Mucosa of rectum (tissue), 2 donors: ENCODE results near the gene ISG20L2.

Experiments
- H3K27ac ChIP-seq, 2 donors: one replicate each; pipeline ENCODE4 v1.7.0; 2013; ENCODE audit warnings: inconsistent platforms in 2 of 2, low read depth in 2 of 2, low read length in 2 of 2
- H3K27me3 ChIP-seq, 2 donors: one replicate each; pipeline ENCODE4 v1.7.0; 2013; ENCODE audit warnings: low read length in 2 of 2; ENCODE audit not compliant: control insufficient read depth in 2 of 2, insufficient read depth in 2 of 2
- H3K36me3 ChIP-seq, 2 donors: one replicate each; pipeline ENCODE4 v1.7.0; 2013; ENCODE audit warnings: low read length in 2 of 2; ENCODE audit not compliant: control insufficient read depth in 2 of 2, insufficient read depth in 2 of 2
- H3K4me1 ChIP-seq, 2 donors: one replicate each; pipeline ENCODE4 v1.7.0; 2013; ENCODE audit warnings: low read length in 2 of 2, mild to moderate bottlenecking in 1 of 2; ENCODE audit not compliant: control insufficient read depth in 2 of 2, insufficient read depth in 2 of 2
- H3K4me3 ChIP-seq, 2 donors: one replicate each; pipeline ENCODE4 v1.7.0; 2013; ENCODE audit warnings: low read length in 2 of 2
- H3K9ac ChIP-seq, 2 donors: one replicate each; pipeline ENCODE4 v1.7.0; 2013; ENCODE audit warnings: low read length in 2 of 2, low read depth in 1 of 2, mild to moderate bottlenecking in 1 of 2
- H3K9me3 ChIP-seq, 2 donors: one replicate each; pipeline ENCODE4 v1.7.0; 2013; ENCODE audit warnings: low read length in 2 of 2; ENCODE audit not compliant: control insufficient read depth in 2 of 2
- donor health status: healthy.
- donor health status: Normal muscosa, but diverticular disease.

Gene ISG20L2

GRCh38 chr1:156741481-156741983 is 13.0 kb upstream of the ISG20L2 start:
- Histone ChIP-seq H3K4me3 (peak overlapping the region; percentile 14 to 71), H3K36me3 (peaks cover 20 to 41% of the 10 kb centered on the region in 2 donors), H3K4me1 (peaks cover 19 to 23% of the 10 kb centered on the region in 2 donors), H3K9me3 (no peaks in the 10 kb centered on the region), H3K27ac (peak overlapping the region; percentile 81 to 92), H3K9ac (peak overlapping the region; percentile 21 to 24), H3K27me3 (no peaks in the 10 kb centered on the region)

- Histone ChIP-seq H3K9ac (peak within 1 kb of the TSS; percentile 64 to 93), H3K36me3 (peaks cover 20 to 44% of the 10 kb centered on the region in 2 donors)
These were observed 12.3 kb upstream of the ISG20L2 start, which contains the start of gene MRPL24 for GRCh38 chr1:156740741-156741480. Gene MRPL24 (minus strand): TSS chr1:156741088. CDS start chr1:156738704, 2,384 bp downstream.

GRCh38 chr1:156740237-156740740 is 11.7 kb upstream of the ISG20L2 start:
- peaks cover 22 to 41% of the 10 kb centered on the region in 2 donors for H3K36me3 ChIP-seq
- H3K4me1 ChIP-seq, result peaks cover 11 to 12% of the 10 kb centered on the region in 2 donors
- H3K27ac ChIP-seq, result peak overlapping the region; percentile 18 to 92
- no peaks in the 10 kb centered on the region for H3K27me3 ChIP-seq
- peak overlapping the region; percentile 64 to 93 for H3K9ac ChIP-seq
- peak overlapping the region; percentile 79 to 97 for H3K4me3 ChIP-seq
- H3K9me3 ChIP-seq, result no peaks in the 10 kb centered on the region

More at GRCh38 chr1:156740741-156741480, 12.3 kb upstream of the ISG20L2 start, which contains the start of gene MRPL24:
- Histone ChIP-seq H3K27me3 (no peaks in the 10 kb centered on the region), H3K4me3 (peak within 1 kb of the TSS; percentile 79 to 97), H3K27ac (peak within 1 kb of the TSS; percentile 81 to 92), H3K9me3 (no peaks in the 10 kb centered on the region), H3K4me1 (peaks cover 14 to 17% of the 10 kb centered on the region in 2 donors)

GRCh38 chr1:156738916-156739315 is 10.3 kb upstream of the ISG20L2 start:
- Histone ChIP-seq H3K9ac (no peak overlapping the region), H3K36me3 (peaks cover 24 to 35% of the 10 kb centered on the region in 2 donors)

GRCh38 chr1:156738407-156738806 is 9.8 kb upstream of the ISG20L2 start:
- H3K4me1 ChIP-seq, result peaks cover 11 to 12% of the 10 kb centered on the region in 2 donors
- no peak overlapping the region for H3K9ac ChIP-seq
- H3K27me3 ChIP-seq, result no peaks in the 10 kb centered on the region
- H3K4me3 ChIP-seq, result no peak overlapping the region
- H3K9me3 ChIP-seq, result no peaks in the 10 kb centered on the region
- no peak overlapping the region for H3K27ac ChIP-seq
- peaks cover 26 to 35% of the 10 kb centered on the region in 2 donors for H3K36me3 ChIP-seq

More at GRCh38 chr1:156738916-156739315, 10.3 kb upstream of the ISG20L2 start:
- Histone ChIP-seq H3K9me3 (no peaks in the 10 kb centered on the region), H3K27ac (no peak overlapping the region), H3K27me3 (no peaks in the 10 kb centered on the region), H3K4me3 (no peak overlapping the region), H3K4me1 (peaks cover 11 to 12% of the 10 kb centered on the region in 2 donors)

- Histone ChIP-seq H3K9me3 (no peaks in the 10 kb centered on the region), H3K27ac (no peak overlapping the region), H3K36me3 (peaks cover 28 to 42% of the 10 kb centered on the region in 2 donors), H3K27me3 (no peaks in the 10 kb centered on the region), H3K9ac (no peak overlapping the region), H3K4me1 (peaks cover under 1 to 3% of the 10 kb centered on the region in 2 donors), H3K4me3 (no peak overlapping the region)
These were observed 5.5 kb upstream of the ISG20L2 start for GRCh38 chr1:156733989-156734584.

- Histone ChIP-seq H3K9ac (peak within 1 kb of the TSS; percentile 95 to 99), H3K36me3 (peaks cover 29 to 34% of the 10 kb centered on the region in 2 donors), H3K27ac (peak within 1 kb of the TSS; percentile 87 to 96), H3K9me3 (no peaks in the 10 kb centered on the region), H3K4me3 (peak within 1 kb of the TSS; percentile 89 to 100), H3K27me3 (no peaks in the 10 kb centered on the region), H3K4me1 (peaks cover 35 to 36% of the 10 kb centered on the region in 2 donors)
These were observed 504 bp downstream of the ISG20L2 start, which contains the start of gene METTL25B for GRCh38 chr1:156727926-156728598. Gene METTL25B (plus strand): TSS chr1:156728469. CDS start chr1:156729105, 636 bp downstream.

GRCh38 chr1:156727492-156727891 is 1.1 kb downstream of the ISG20L2 start:
- H3K9me3 ChIP-seq, result no peaks in the 10 kb centered on the region
- peaks cover 35 to 36% of the 10 kb centered on the region in 2 donors for H3K4me1 ChIP-seq
- peak overlapping the region in 1 of 2 donors; percentile 96 for H3K27ac ChIP-seq
- H3K4me3 ChIP-seq, result peak overlapping the region; percentile 89 to 100
- H3K36me3 ChIP-seq, result peaks cover 30 to 35% of the 10 kb centered on the region in 2 donors
- H3K9ac ChIP-seq, result peak overlapping the region; percentile 81 to 99
- H3K27me3 ChIP-seq, result no peaks in the 10 kb centered on the region

GRCh38 chr1:156726549-156727226 is 1.9 kb downstream of the ISG20L2 start:
- Histone ChIP-seq H3K4me1 (peaks cover 35 to 36% of the 10 kb centered on the region in 2 donors), H3K4me3 (peak overlapping the region; percentile 46 to 100), H3K27ac (no peak overlapping the region), H3K9me3 (no peaks in the 10 kb centered on the region), H3K9ac (peak overlapping the region; percentile 38 to 49), H3K36me3 (peaks cover 26 to 32% of the 10 kb centered on the region in 2 donors), H3K27me3 (no peaks in the 10 kb centered on the region)
